K562 (cell line): Measurements from ENCODE around the gene ATP6V0A1. TPM values are rescaled to one million over a fixed set of nuclear protein-coding genes. Genes with fewer than 3 reads are reported as not detected.

Experiments used
- BCOR ChIP-seq: fragments of 450-650 bp; IDR thresholded peaks from 2 replicates; pipeline ENCODE4 v1.6.1; 2016
- ELF4 ChIP-seq: fragments of 450-650 bp; formaldehyde crosslinking; IDR thresholded peaks from 2 replicates; pipeline ENCODE4 v1.4.0; 2022; ENCODE audit warnings: missing genetic modification characterization
- EP300 ChIP-seq: IDR thresholded peaks from 2 replicates; pipeline ENCODE4 v1.6.1; 2012; ENCODE audit warnings: low read length, improper control_type of control experiment
- FOXO4 ChIP-seq: fragments of 450-650 bp; formaldehyde crosslinking; IDR thresholded peaks from 2 replicates; pipeline ENCODE4 v1.4.0; 2020; ENCODE audit warnings: mild to moderate bottlenecking, moderate library complexity
- HDAC1 ChIP-seq, 2 experiments: fragments of 450-650 bp; IDR thresholded peaks; 2 replicates each; pipeline ENCODE4 v1.6.1; 2016 to 2017; ENCODE audit warnings: inconsistent platforms in 1 of 2, mild to moderate bottlenecking in 1 of 2, moderate library complexity in 1 of 2
- HLTF ChIP-seq: fragments of 450-650 bp; IDR thresholded peaks from 2 replicates; pipeline ENCODE4 v1.6.1; 2016
- HNRNPUL1 ChIP-seq: fragments of 200-400 bp; formaldehyde crosslinking; IDR thresholded peaks from 2 replicates; pipeline ENCODE4 v1.6.1; 2017; ENCODE audit warnings: low read length
- MXD1 ChIP-seq: fragments of 250-450 bp; sonication (Bioruptor Pico); IDR thresholded peaks from 2 replicates; pipeline ENCODE4 v1.8.0; 2021; ENCODE audit warnings: borderline replicate concordance, mild to moderate bottlenecking, moderate library complexity; ENCODE audit not compliant: poor library complexity, severe bottlenecking
- POLR2AphosphoS2 ChIP-seq: IDR thresholded peaks from 2 replicates; pipeline ENCODE4 v1.6.1; 2012; ENCODE audit warnings: low read length, improper control_type of control experiment
- POLR3G ChIP-seq: IDR thresholded peaks from 2 replicates; pipeline ENCODE4 v1.6.1; 2011; ENCODE audit not compliant: insufficient read length, insufficient replicate concordance; ENCODE audit errors: extremely low read depth
- PRPF4 ChIP-seq: fragments of 200-400 bp; formaldehyde crosslinking; IDR thresholded peaks from one replicate; pipeline ENCODE4 v1.6.1; 2017; ENCODE audit warnings: low read length, low read depth, mild to moderate bottlenecking; ENCODE audit not compliant: insufficient read depth, poor library complexity, severe bottlenecking
- RAD51 ChIP-seq: fragments of 450-650 bp; IDR thresholded peaks from 2 replicates; pipeline ENCODE4 v1.7.1; 2016; ENCODE audit warnings: low read depth, mild to moderate bottlenecking, borderline replicate concordance
- RBM39 ChIP-seq: fragments of 200-400 bp; formaldehyde crosslinking; optimal IDR thresholded peaks from 2 replicates; pipeline ENCODE3; 2018; ENCODE audit warnings: low read depth, low read length
- SIX5 ChIP-seq, 2 experiments: IDR thresholded peaks; 2 replicates each; pipeline ENCODE4 v1.6.1; 2011; ENCODE audit warnings: low read length in 2 of 2, borderline replicate concordance in 1 of 2, low read depth in 1 of 2, mild to moderate bottlenecking in 1 of 2, moderate library complexity in 1 of 2; ENCODE audit not compliant: insufficient read depth in 1 of 2
- XRCC5 ChIP-seq: fragments of 200-400 bp; formaldehyde crosslinking; IDR thresholded peaks from 2 replicates; pipeline ENCODE4 v1.6.1; 2017; ENCODE audit warnings: low read depth, mild to moderate bottlenecking, low read length
- ZBTB2 ChIP-seq: fragments of 450-650 bp; IDR thresholded peaks from 2 replicates; pipeline ENCODE4 v1.6.1; 2016; ENCODE audit warnings: antibody characterized with exemption
- ZKSCAN1 ChIP-seq: fragments of 150-350 bp; IDR thresholded peaks from 2 replicates; pipeline ENCODE4 v1.6.1; 2016; ENCODE audit warnings: low read depth, low read length
- ZNF146 ChIP-seq: IDR thresholded peaks from one replicate; pipeline ENCODE4 v1.6.1; 2018; ENCODE audit warnings: missing compliant biosample characterization; ENCODE audit not compliant: unreplicated experiment
- ZNF324 ChIP-seq: fragments of 250-450 bp; sonication (Bioruptor Pico); IDR thresholded peaks from 2 replicates; pipeline ENCODE4 v1.4.0; 2020; ENCODE audit warnings: mild to moderate bottlenecking
- ZNF77 ChIP-seq: fragments of 250-450 bp; sonication (Bioruptor Pico); IDR thresholded peaks from 2 replicates; pipeline ENCODE4 v1.5.0; 2020
- polyA plus RNA-seq, 8 experiments: library from polyadenylated mRNA; depleted of rRNA in 4 of 8; stranded (reverse) in 5 of 8; unstranded in 3 of 8; fragments of >200 nt; fragmentation: Nextera tagmentation in 2 of 8; fragmentation: Illumina TruSeq in 1 of 8; extraction: Ambion mirVana in 2 of 8; extraction: Trizol in 1 of 8; gene quantifications; 2 replicates each; pipeline versions ENCODE4 v1.2.1 to v1.2.3, GENCODE V29; 2011 to 2014; ENCODE audit warnings: inconsistent platforms in 1 of 8, missing spikeins in 1 of 8
- total RNA-seq, 7 experiments: library from RNA; depleted of rRNA in 6 of 7; stranded (reverse); fragments of >200 nt in 6 of 7; fragmentation: Illumina TruSeq in 2 of 7; extraction: Trizol in 2 of 7; gene quantifications; 2 replicates each; pipeline versions ENCODE4 v1.2.1 to v1.2.3, GENCODE V29; 2011 to 2021; ENCODE audit warnings: low replicate concordance in 1 of 7
- TF ChIP-seq, protein P1 (sequence below): fragments of 450-650 bp; formaldehyde crosslinking; IDR thresholded peaks from 2 replicates; pipeline ENCODE4 v1.4.0; 2020; ENCODE audit warnings: mild to moderate bottlenecking
- TF ChIP-seq, protein P2 (sequence below): sonication (generic); formaldehyde crosslinking; IDR thresholded peaks from 2 replicates; pipeline ENCODE4 v1.8.0; 2022; ENCODE audit warnings: mild to moderate bottlenecking, missing genetic modification reagents

ATP6V0A1 gene
- total and polyA plus RNA-seq, 9 of the 15 experiments (the other 6 are each of a cell fraction or from before 2014, with no cell fraction given), result 11.8 to 158 (median 75.5) TPM

GRCh38 chr17:42531455-42532354 is 73.0 kb downstream of the ATP6V0A1 start (continued):
- TF ChIP-seq, protein P1, sequence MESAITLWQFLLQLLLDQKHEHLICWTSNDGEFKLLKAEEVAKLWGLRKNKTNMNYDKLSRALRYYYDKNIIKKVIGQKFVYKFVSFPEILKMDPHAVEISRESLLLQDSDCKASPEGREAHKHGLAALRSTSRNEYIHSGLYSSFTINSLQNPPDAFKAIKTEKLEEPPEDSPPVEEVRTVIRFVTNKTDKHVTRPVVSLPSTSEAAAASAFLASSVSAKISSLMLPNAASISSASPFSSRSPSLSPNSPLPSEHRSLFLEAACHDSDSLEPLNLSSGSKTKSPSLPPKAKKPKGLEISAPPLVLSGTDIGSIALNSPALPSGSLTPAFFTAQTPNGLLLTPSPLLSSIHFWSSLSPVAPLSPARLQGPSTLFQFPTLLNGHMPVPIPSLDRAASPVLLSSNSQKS (CRISPR knock-in tag), result no peak
- TF ChIP-seq, protein P2, sequence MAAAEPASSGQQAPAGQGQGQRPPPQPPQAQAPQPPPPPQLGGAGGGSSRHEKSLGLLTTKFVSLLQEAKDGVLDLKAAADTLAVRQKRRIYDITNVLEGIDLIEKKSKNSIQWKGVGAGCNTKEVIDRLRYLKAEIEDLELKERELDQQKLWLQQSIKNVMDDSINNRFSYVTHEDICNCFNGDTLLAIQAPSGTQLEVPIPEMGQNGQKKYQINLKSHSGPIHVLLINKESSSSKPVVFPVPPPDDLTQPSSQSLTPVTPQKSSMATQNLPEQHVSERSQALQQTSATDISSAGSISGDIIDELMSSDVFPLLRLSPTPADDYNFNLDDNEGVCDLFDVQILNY (CRISPR knock-in tag), result no peak
- no peak for TF ChIP-seq EP300
- TF ChIP-seq ZNF324 (CRISPR knock-in tag), result no peak
- TF ChIP-seq POLR3G, result no peak
- TF ChIP-seq POLR2AphosphoS2, result no peak
- TF ChIP-seq RAD51, result no peak
- TF ChIP-seq HNRNPUL1, result no peak
- no peak for TF ChIP-seq FOXO4
- no peak for TF ChIP-seq ZNF146
- TF ChIP-seq RBM39, result no peak
- TF ChIP-seq ZBTB2, result 0 out of 2 replicates have a peak, but pooled peaks have one; percentile 17
- TF ChIP-seq MXD1, result no peak
- no peak for TF ChIP-seq HDAC1 (IDR thresholded peaks at IDR 0.05)
- no peak for TF ChIP-seq ELF4 (CRISPR knock-in tag)
- TF ChIP-seq PRPF4, result no peak
- TF ChIP-seq BCOR, result peak; percentile 35; the same call in 1 of the 2 replicates
- TF ChIP-seq XRCC5, result no peak; the same call in 1 of the 2 replicates
- TF ChIP-seq SIX5 (IDR thresholded peaks at IDR 0.05; ENCODE audit: borderline replicate concordance in 1 of 2, insufficient read depth in 1 of 2, low read depth in 1 of 2, low read length in 2 of 2), result no peak
- TF ChIP-seq ZNF77 (CRISPR knock-in tag), result no peak
- no peak for TF ChIP-seq ZKSCAN1
- no peak for TF ChIP-seq HLTF
